DMS53 treated with DMSO at 0.1 percent for 48 hours (cell line): ENCODE measurements around the gene ATPAF1.

Experiments used
- DNase-seq: peaks from one replicate; lab custom pipeline; 2025; ENCODE audit not compliant: unreplicated experiment; lab: John Stamatoyannopoulos, UW

Gene ATPAF1

GRCh38 chr1:46594063-46594462, 74.1 kb downstream of the ATPAF1 start:
- no peak for DNase-seq

- DNase-seq: no peak
These were observed 75.3 kb downstream of the ATPAF1 start for GRCh38 chr1:46592823-46593222.

GRCh38 chr1:46589529-46589928, 78.6 kb downstream of the ATPAF1 start:
- DNase-seq: no peak

GRCh38 chr1:46587069-46587468, 81.1 kb downstream of the ATPAF1 start:
- DNase-seq: no peak

GRCh38 chr1:46585312-46585938, 82.7 kb downstream of the ATPAF1 start:
- no peak for DNase-seq

- DNase-seq: no peak
These were observed 84.7 kb downstream of the ATPAF1 start for GRCh38 chr1:46583494-46583893.

GRCh38 chr1:46582972-46583371, 85.2 kb downstream of the ATPAF1 start:
- DNase-seq: no peak
